OCI-LY1 (cell line): Measurements from ENCODE around the gene HDAC9.

Experiments used
- H2AFZ ChIP-seq: fragments of 200-600 bp; sonication (generic), shearing (Covaris generic); 2 replicates; pipeline ENCODE4 v1.6.0; 2014; ENCODE audit warnings: antibody characterized with exemption, mild to moderate bottlenecking, low read length
- H3F3A ChIP-seq: fragments of 200-600 bp; sonication (generic), shearing (Covaris generic); 2 replicates; pipeline ENCODE4 v1.6.0; 2014; ENCODE audit warnings: mild to moderate bottlenecking, antibody characterized with exemption, low read length, moderate library complexity; ENCODE audit not compliant: insufficient read depth
- H3K27ac ChIP-seq: fragments of 200-600 bp; sonication (generic); 2 replicates; pipeline ENCODE4 v1.5.1; 2014; ENCODE audit warnings: low read length, mixed run types, mild to moderate bottlenecking, low read depth; ENCODE audit not compliant: poor library complexity, severe bottlenecking
- H3K27me3 ChIP-seq: fragments of 200-600 bp; sonication (generic); 2 replicates; pipeline ENCODE4 v1.6.0; 2014; ENCODE audit warnings: antibody characterized with exemption, mild to moderate bottlenecking, low read length, moderate library complexity; ENCODE audit not compliant: insufficient read depth
- H3K36me3 ChIP-seq: fragments of 200-600 bp; sonication (generic); 2 replicates; pipeline ENCODE4 v1.6.1; 2014; ENCODE audit warnings: mild to moderate bottlenecking, antibody characterized with exemption, low read length, moderate library complexity, mixed read lengths; ENCODE audit not compliant: insufficient read depth
- H3K4me1 ChIP-seq: fragments of 200-600 bp; sonication (generic); 2 replicates; pipeline ENCODE4 v1.5.1; 2014; ENCODE audit warnings: mild to moderate bottlenecking, low read length, moderate library complexity; ENCODE audit not compliant: insufficient read depth, severe bottlenecking
- H3K4me2 ChIP-seq: fragments of 200-600 bp; sonication (generic), shearing (Covaris generic); 2 replicates; pipeline ENCODE4 v1.6.1; 2014; ENCODE audit warnings: low read length
- H3K4me3 ChIP-seq: fragments of 200-600 bp; sonication (generic); 2 replicates; pipeline ENCODE4 v1.5.1; 2014; ENCODE audit warnings: low read length, low read depth, mild to moderate bottlenecking, mixed read lengths; ENCODE audit not compliant: poor library complexity, severe bottlenecking
- H3K79me2 ChIP-seq: fragments of 200-600 bp; shearing (Covaris generic); 2 replicates; pipeline ENCODE4 v1.6.1; 2016; ENCODE audit warnings: mixed run types, low read length, mixed read lengths; ENCODE audit not compliant: insufficient read depth
- H3K9ac ChIP-seq: fragments of 200-600 bp; sonication (generic), shearing (Covaris generic); 2 replicates; pipeline ENCODE4 v1.6.1; 2014; ENCODE audit warnings: mild to moderate bottlenecking, low read length, mixed read lengths
- H3K9me2 ChIP-seq: fragments of 200-600 bp; sonication (generic), shearing (Covaris generic); 2 replicates; pipeline ENCODE4 v1.6.1; 2014; ENCODE audit warnings: low read depth, mild to moderate bottlenecking, low read length, mixed read lengths
- H3K9me3 ChIP-seq: fragments of 200-600 bp; shearing (Covaris generic); 2 replicates; pipeline ENCODE4 v1.6.1; 2014; ENCODE audit warnings: low read length, mixed read lengths
- H4K20me1 ChIP-seq: fragments of 200-600 bp; sonication (generic), shearing (Covaris generic); 2 replicates; pipeline ENCODE4 v1.6.0; 2016; ENCODE audit warnings: mild to moderate bottlenecking, low read length; ENCODE audit not compliant: insufficient read depth
- EZH2 ChIP-seq: fragments of 200-600 bp; sonication (generic), shearing (Covaris generic); IDR thresholded peaks from 2 replicates; pipeline ENCODE4 v1.8.0; 2017; ENCODE audit warnings: borderline replicate concordance, mixed run types, mild to moderate bottlenecking, antibody characterized with exemption, low read length, moderate library complexity, mixed read lengths
- TF ChIP-seq, protein P1 (sequence below): fragments of 200-600 bp; sonication (generic), shearing (Covaris generic); IDR thresholded peaks from 2 replicates; pipeline ENCODE4 v1.5.1; 2017; ENCODE audit warnings: mild to moderate bottlenecking, antibody characterized with exemption, low read length, moderate library complexity, mixed read lengths

HDAC9 gene

GRCh38 chr7:18941207-18941606 is 445.7 kb downstream of the HDAC9 start:
- no peak overlapping the region for H2AFZ ChIP-seq
- H3K36me3 ChIP-seq, result no peaks in the 10 kb centered on the region
- H3K27me3 ChIP-seq, result no peaks in the 10 kb centered on the region
- H3F3A ChIP-seq, result no peaks in the 10 kb centered on the region
- H3K27ac ChIP-seq, result no peak overlapping the region
- no peak overlapping the region for H3K4me3 ChIP-seq
- H4K20me1 ChIP-seq, result no peaks in the 10 kb centered on the region
- TF ChIP-seq, protein P1, sequence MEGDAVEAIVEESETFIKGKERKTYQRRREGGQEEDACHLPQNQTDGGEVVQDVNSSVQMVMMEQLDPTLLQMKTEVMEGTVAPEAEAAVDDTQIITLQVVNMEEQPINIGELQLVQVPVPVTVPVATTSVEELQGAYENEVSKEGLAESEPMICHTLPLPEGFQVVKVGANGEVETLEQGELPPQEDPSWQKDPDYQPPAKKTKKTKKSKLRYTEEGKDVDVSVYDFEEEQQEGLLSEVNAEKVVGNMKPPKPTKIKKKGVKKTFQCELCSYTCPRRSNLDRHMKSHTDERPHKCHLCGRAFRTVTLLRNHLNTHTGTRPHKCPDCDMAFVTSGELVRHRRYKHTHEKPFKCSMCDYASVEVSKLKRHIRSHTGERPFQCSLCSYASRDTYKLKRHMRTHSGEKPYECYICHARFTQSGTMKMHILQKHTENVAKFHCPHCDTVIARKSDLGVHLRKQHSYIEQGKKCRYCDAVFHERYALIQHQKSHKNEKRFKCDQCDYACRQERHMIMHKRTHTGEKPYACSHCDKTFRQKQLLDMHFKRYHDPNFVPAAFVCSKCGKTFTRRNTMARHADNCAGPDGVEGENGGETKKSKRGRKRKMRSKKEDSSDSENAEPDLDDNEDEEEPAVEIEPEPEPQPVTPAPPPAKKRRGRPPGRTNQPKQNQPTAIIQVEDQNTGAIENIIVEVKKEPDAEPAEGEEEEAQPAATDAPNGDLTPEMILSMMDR, result no peak
- TF ChIP-seq EZH2, result no peak
- H3K9me3 ChIP-seq, result no peaks in the 10 kb centered on the region
- H3K79me2 ChIP-seq, result no peaks in the 10 kb centered on the region
- no peaks in the 10 kb centered on the region for H3K9me2 ChIP-seq
- H3K4me1 ChIP-seq, result no peaks in the 10 kb centered on the region
- H3K9ac ChIP-seq, result no peak overlapping the region
- H3K4me2 ChIP-seq, result no peak overlapping the region

- TF ChIP-seq EZH2, result no peak
- TF ChIP-seq, protein P1, result no peak
- H3K4me2 ChIP-seq, result no peak overlapping the region
- H3K4me3 ChIP-seq, result no peak overlapping the region
- no peak overlapping the region for H3K9ac ChIP-seq
- no peaks in the 10 kb centered on the region for H3K79me2 ChIP-seq
- no peaks in the 10 kb centered on the region for H3K9me3 ChIP-seq
- no peaks in the 10 kb centered on the region for H3K4me1 ChIP-seq
- no peaks in the 10 kb centered on the region for H3K9me2 ChIP-seq
- H3K36me3 ChIP-seq, result no peaks in the 10 kb centered on the region
- no peaks in the 10 kb centered on the region for H4K20me1 ChIP-seq
- H3F3A ChIP-seq, result no peaks in the 10 kb centered on the region
- H3K27ac ChIP-seq, result no peak overlapping the region
- no peaks in the 10 kb centered on the region for H3K27me3 ChIP-seq
- H2AFZ ChIP-seq, result no peak overlapping the region
Measured at GRCh38 chr7:18948521-18948920, 453.0 kb downstream of the HDAC9 start.

GRCh38 chr7:18952846-18953245 is 457.3 kb downstream of the HDAC9 start:
- Histone ChIP-seq H2AFZ (no peak overlapping the region), H3K4me1 (no peaks in the 10 kb centered on the region), H3K36me3 (no peaks in the 10 kb centered on the region), H3K79me2 (no peaks in the 10 kb centered on the region), H3K27ac (no peak overlapping the region), H3K4me2 (no peak overlapping the region), H3K4me3 (no peak overlapping the region), H3K9me2 (no peaks in the 10 kb centered on the region), H3K9ac (no peak overlapping the region), H3K9me3 (no peaks in the 10 kb centered on the region), H3K27me3 (no peaks in the 10 kb centered on the region), H4K20me1 (no peaks in the 10 kb centered on the region), H3F3A (no peaks in the 10 kb centered on the region)
- TF ChIP-seq, protein P1, result no peak
- TF ChIP-seq EZH2, result no peak
